Measurements from ENCODE around the gene B3GNT2.

Gene B3GNT2

GRCh38 chr2:62207491-62207890 is 11.6 kb downstream of the B3GNT2 start:
- DNase-seq = no peak

- no peak for DNase-seq
Measured at GRCh38 chr2:62208074-62208757, 12.3 kb downstream of the B3GNT2 start.

- no peak for DNase-seq
Measured at GRCh38 chr2:62208758-62209114, 12.8 kb downstream of the B3GNT2 start.

- DNase-seq = no peak
Measured at GRCh38 chr2:62209427-62209991, 13.6 kb downstream of the B3GNT2 start.

- DNase-seq = no peak
Measured at GRCh38 chr2:62215306-62216064, 19.6 kb downstream of the B3GNT2 start.

- no peak for DNase-seq
Measured at GRCh38 chr2:62216113-62216512, 20.2 kb downstream of the B3GNT2 start.

- DNase-seq = no peak
Measured at GRCh38 chr2:62216616-62217015, 20.7 kb downstream of the B3GNT2 start.

- no peak for DNase-seq
Measured at GRCh38 chr2:62217421-62217820, 21.5 kb downstream of the B3GNT2 start.

GRCh38 chr2:62217970-62218369 is 22.1 kb downstream of the B3GNT2 start:
- no peak for DNase-seq

- DNase-seq = no peak
Measured at GRCh38 chr2:62219407-62220159, 23.7 kb downstream of the B3GNT2 start.

- DNase-seq = no peak
Measured at GRCh38 chr2:62221141-62221540, 25.2 kb downstream of the B3GNT2 start.

- no peak for DNase-seq
Measured at GRCh38 chr2:62222171-62222570, 26.3 kb downstream of the B3GNT2 start.

- DNase-seq = no peak
Measured at GRCh38 chr2:62222674-62223073, 26.8 kb downstream of the B3GNT2 start.

GRCh38 chr2:62224976-62225375 is 29.1 kb downstream of the B3GNT2 start:
- no peak for DNase-seq

GRCh38 chr2:62227386-62228075 is 31.6 kb downstream of the B3GNT2 start:
- no peak for DNase-seq

GRCh38 chr2:62229082-62229605 is 33.2 kb downstream of the B3GNT2 start:
- no peak for DNase-seq

- no peak for DNase-seq
Measured at GRCh38 chr2:62231541-62231940, 35.6 kb downstream of the B3GNT2 start.

- DNase-seq = no peak
Measured at GRCh38 chr2:62234755-62235655, 39.1 kb downstream of the B3GNT2 start.

- no peak for DNase-seq
Measured at GRCh38 chr2:62236499-62236898, 40.6 kb downstream of the B3GNT2 start.

GRCh38 chr2:62238236-62238635 is 42.3 kb downstream of the B3GNT2 start:
- no peak for DNase-seq

GRCh38 chr2:62240546-62240945 is 44.6 kb downstream of the B3GNT2 start:
- DNase-seq = no peak

GRCh38 chr2:62243983-62244382 is 48.1 kb downstream of the B3GNT2 start:
- DNase-seq = no peak
